ENCODE measurements around the gene PDZK1.

DNA sequence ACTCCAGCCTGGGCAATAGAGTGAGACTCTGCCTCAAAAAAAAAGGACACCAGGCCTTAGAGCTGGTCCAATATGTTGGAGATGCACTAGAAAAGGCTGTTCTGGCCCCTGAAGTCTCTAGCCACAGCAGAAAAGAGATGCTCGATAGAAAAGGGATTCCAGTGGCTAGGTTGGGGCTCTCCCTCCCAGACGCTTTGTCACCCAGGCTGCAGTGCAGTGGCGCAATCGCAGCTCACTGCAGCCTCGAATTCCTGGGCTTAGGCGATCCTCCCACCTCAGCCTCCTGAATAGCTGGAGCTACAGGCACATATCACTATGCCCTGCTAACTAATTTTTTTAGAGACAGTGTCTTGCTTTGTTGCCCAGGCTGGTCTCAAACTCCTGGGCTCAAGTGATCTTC is 18.2 kb downstream of the PDZK1 start:
- TF ChIP-seq, protein P1, sequence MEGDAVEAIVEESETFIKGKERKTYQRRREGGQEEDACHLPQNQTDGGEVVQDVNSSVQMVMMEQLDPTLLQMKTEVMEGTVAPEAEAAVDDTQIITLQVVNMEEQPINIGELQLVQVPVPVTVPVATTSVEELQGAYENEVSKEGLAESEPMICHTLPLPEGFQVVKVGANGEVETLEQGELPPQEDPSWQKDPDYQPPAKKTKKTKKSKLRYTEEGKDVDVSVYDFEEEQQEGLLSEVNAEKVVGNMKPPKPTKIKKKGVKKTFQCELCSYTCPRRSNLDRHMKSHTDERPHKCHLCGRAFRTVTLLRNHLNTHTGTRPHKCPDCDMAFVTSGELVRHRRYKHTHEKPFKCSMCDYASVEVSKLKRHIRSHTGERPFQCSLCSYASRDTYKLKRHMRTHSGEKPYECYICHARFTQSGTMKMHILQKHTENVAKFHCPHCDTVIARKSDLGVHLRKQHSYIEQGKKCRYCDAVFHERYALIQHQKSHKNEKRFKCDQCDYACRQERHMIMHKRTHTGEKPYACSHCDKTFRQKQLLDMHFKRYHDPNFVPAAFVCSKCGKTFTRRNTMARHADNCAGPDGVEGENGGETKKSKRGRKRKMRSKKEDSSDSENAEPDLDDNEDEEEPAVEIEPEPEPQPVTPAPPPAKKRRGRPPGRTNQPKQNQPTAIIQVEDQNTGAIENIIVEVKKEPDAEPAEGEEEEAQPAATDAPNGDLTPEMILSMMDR (IDR thresholded peaks at IDR 0.05): no peak
- TF ChIP-seq POLR2AphosphoS5 (IDR thresholded peaks at IDR 0.05) (no peak), POLR2A (IDR thresholded peaks at IDR 0.05) (no peak), EP300 (IDR thresholded peaks at IDR 0.05) (no peak)
